SK-N-SH treated with all-trans-retinoic acid at 6 μM for 48 hours (cell line): ENCODE results near the gene CAPN12.

Experiments
- ATAC-seq: fragments of 200-7000 bp; cut with Tn5 transposase; 3 replicates; pipeline ENCODE4 v1.9.1; 2020; ENCODE audit warnings: mild to moderate bottlenecking, moderate library complexity
- ARNTL ChIP-seq: fragments of 450-650 bp; formaldehyde crosslinking; IDR thresholded peaks from 2 replicates; pipeline ENCODE4 v1.5.0; 2020; ENCODE audit warnings: low read depth, mild to moderate bottlenecking, moderate library complexity, borderline replicate concordance
- BACH2 ChIP-seq: fragments of 250-450 bp; sonication (Bioruptor Pico); IDR thresholded peaks from 2 replicates; pipeline ENCODE4 v1.9.0; 2021; ENCODE audit warnings: mild to moderate bottlenecking, borderline replicate concordance
- CSDC2 ChIP-seq: fragments of 250-450 bp; sonication (Bioruptor Pico); IDR thresholded peaks from 2 replicates; pipeline ENCODE4 v1.5.0; 2020; ENCODE audit warnings: mild to moderate bottlenecking, moderate library complexity
- CSRNP3 ChIP-seq: fragments of 250-450 bp; sonication (Bioruptor Pico); IDR thresholded peaks from 2 replicates; pipeline ENCODE4 v1.5.1; 2021; ENCODE audit warnings: mild to moderate bottlenecking, moderate library complexity
- ESRRG ChIP-seq: fragments of 250-450 bp; sonication (Bioruptor Pico); IDR thresholded peaks from 2 replicates; pipeline ENCODE4 v1.6.1; 2021; ENCODE audit warnings: mild to moderate bottlenecking
- ISL1 ChIP-seq: fragments of 250-450 bp; sonication (Bioruptor Pico); IDR thresholded peaks from 2 replicates; pipeline ENCODE4 v2.1.2; 2022; ENCODE audit warnings: mild to moderate bottlenecking, moderate library complexity
- OSR1 ChIP-seq: fragments of 250-450 bp; sonication (Bioruptor Pico); IDR thresholded peaks from 2 replicates; pipeline ENCODE4 v1.8.0; 2022; ENCODE audit warnings: moderate library complexity, mild to moderate bottlenecking, inconsistent platforms
- PATZ1 ChIP-seq: fragments of 250-450 bp; sonication (Bioruptor Pico); IDR thresholded peaks from 2 replicates; pipeline ENCODE4 v1.8.0; 2020; ENCODE audit warnings: mild to moderate bottlenecking, moderate library complexity, borderline replicate concordance
- PPARA ChIP-seq: fragments of 250-450 bp; sonication (Bioruptor Pico); IDR thresholded peaks from 2 replicates; pipeline ENCODE4 v1.5.0; 2020; ENCODE audit warnings: mild to moderate bottlenecking, borderline replicate concordance
- RARB ChIP-seq: fragments of 250-450 bp; sonication (Bioruptor Pico); IDR thresholded peaks from 2 replicates; pipeline ENCODE4 v1.8.0; 2021; ENCODE audit warnings: mild to moderate bottlenecking, moderate library complexity
- SNAI2 ChIP-seq: fragments of 250-450 bp; sonication (Bioruptor Pico); IDR thresholded peaks from 2 replicates; pipeline ENCODE4 v1.5.0; 2020; ENCODE audit warnings: mild to moderate bottlenecking, moderate library complexity
- TOX ChIP-seq: fragments of 250-450 bp; sonication (Bioruptor Pico); IDR thresholded peaks from 2 replicates; pipeline ENCODE4 v1.8.0; 2021; ENCODE audit warnings: mild to moderate bottlenecking, moderate library complexity, borderline replicate concordance
- TSHZ2 ChIP-seq: fragments of 250-450 bp; sonication (Bioruptor Pico); IDR thresholded peaks from 2 replicates; pipeline ENCODE4 v1.5.0; 2020; ENCODE audit warnings: mild to moderate bottlenecking, moderate library complexity
- ZC3H10 ChIP-seq: fragments of 250-450 bp; sonication (Bioruptor Pico); IDR thresholded peaks from 2 replicates; pipeline ENCODE4 v1.5.1; 2021; ENCODE audit warnings: mild to moderate bottlenecking, moderate library complexity
- ZFP3 ChIP-seq: fragments of 250-450 bp; sonication (Bioruptor Pico); IDR thresholded peaks from 2 replicates; pipeline ENCODE4 v1.5.0; 2020; ENCODE audit warnings: mild to moderate bottlenecking, moderate library complexity
- ZFP30 ChIP-seq: fragments of 450-650 bp; formaldehyde crosslinking; IDR thresholded peaks from 2 replicates; pipeline ENCODE4 v1.5.0; 2022; ENCODE audit warnings: mild to moderate bottlenecking, moderate library complexity
- ZNF565 ChIP-seq: fragments of 450-650 bp; formaldehyde crosslinking; conservative IDR thresholded peaks from 2 replicates; pipeline ENCODE4 v1.5.0; 2020; ENCODE audit warnings: low read depth, mild to moderate bottlenecking, moderate library complexity
- ZNF70 ChIP-seq: fragments of 450-650 bp; formaldehyde crosslinking; IDR thresholded peaks from 2 replicates; pipeline ENCODE4 v1.5.0; 2020; ENCODE audit warnings: mild to moderate bottlenecking, moderate library complexity
- ZNF8 ChIP-seq: fragments of 450-650 bp; formaldehyde crosslinking; IDR thresholded peaks from 2 replicates; pipeline ENCODE4 v1.5.0; 2020; ENCODE audit warnings: mild to moderate bottlenecking, moderate library complexity
- TF ChIP-seq, protein P1 (sequence below): fragments of 250-450 bp; sonication (Bioruptor Pico); IDR thresholded peaks from 2 replicates; pipeline ENCODE4 v1.5.1; 2020; ENCODE audit warnings: low read depth, mild to moderate bottlenecking, moderate library complexity

CAPN12 gene

DNA sequence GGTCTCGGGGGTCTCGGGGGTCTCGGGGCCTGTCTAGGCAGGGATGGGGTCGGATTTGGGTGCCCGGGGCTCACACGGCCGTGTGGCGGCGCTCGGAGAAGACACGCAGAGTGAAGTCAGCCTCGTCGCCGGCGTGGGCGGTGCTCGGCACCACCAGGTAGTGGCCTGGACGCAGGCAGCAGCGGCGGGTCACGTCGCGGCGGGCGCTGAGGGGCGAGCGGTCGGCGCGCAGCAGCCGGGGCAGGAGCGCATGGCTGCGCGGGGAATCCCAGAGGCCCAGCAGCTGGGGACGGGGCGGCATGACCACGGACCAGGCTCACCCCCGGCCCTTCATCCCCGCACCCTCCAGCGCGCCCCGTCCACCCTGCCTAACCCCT, 8.2 kb downstream of the CAPN12 start:
- ATAC-seq = peak; percentile 15

GRCh38 chr19:38735257-38735686, 9.0 kb downstream of the CAPN12 start:
- ATAC-seq = peak; percentile 3; the same call in 1 of the 3 replicates

More for the DNA sequence above, 8.2 kb downstream of the CAPN12 start:
- no peak for TF ChIP-seq CSDC2
- TF ChIP-seq ZC3H10 (CRISPR knock-in tag) = no peak
- TF ChIP-seq PATZ1 = no peak
- TF ChIP-seq ZFP30 (CRISPR knock-in tag) = no peak
- no peak for TF ChIP-seq ZFP3
- no peak for TF ChIP-seq ESRRG (CRISPR knock-in tag)
- no peak for TF ChIP-seq ARNTL
- TF ChIP-seq ZNF8 (CRISPR knock-in tag) = no peak

DNA sequence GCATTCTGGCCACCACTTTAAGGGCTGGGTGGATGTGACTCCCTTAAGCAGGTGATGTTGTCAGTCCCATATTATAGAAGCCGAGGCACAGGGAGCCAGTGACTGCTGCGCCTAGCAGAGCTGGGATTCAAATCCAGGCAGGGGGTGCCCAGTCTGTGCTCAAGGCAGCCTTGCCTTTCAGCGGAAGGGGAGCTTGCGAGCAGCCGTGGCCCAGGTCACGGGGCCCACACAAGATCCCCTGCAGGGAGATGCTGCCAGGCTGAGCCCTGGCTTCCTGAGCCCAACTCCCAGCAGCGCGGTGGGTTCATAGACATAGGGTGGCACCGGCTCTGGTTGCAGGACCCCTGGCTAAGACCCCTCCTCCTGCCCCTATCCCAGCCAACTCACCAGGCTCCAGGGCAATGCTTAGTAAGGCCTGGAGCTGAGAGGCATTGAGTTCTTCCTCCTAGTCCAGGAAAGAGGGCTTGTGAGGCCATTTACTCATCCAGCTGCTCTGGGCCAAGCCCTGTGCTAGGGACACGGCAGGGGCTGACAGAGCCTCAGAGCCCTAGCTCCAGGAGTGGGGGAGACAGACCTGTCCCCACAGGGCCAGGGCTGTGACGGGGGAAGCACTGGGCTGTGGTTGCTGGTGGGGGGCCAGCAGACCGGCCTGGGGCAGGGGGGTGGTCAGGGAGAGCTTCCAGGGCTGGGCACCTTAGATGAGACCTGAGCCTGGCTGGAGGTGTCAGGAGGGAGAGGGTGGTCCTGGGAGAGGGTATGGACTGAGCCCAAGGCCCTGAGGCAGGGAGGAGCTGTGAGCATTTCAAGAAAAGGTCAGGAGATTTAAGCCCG, 9.6 kb downstream of the CAPN12 start:
- ATAC-seq = peak; percentile 24
- TF ChIP-seq ZFP30 (CRISPR knock-in tag) (no peak), PPARA (CRISPR knock-in tag) (no peak), SNAI2 (no peak), ZNF70 (CRISPR knock-in tag) (no peak), ZNF565 (CRISPR knock-in tag) (no peak), CSRNP3 (CRISPR knock-in tag) (no peak), RARB (no peak), ISL1 (CRISPR knock-in tag) (no peak), ZNF8 (CRISPR knock-in tag) (no peak)

More at GRCh38 chr19:38735257-38735686, 9.0 kb downstream of the CAPN12 start:
- TF ChIP-seq RARB (no peak), ZNF8 (CRISPR knock-in tag) (no peak), PPARA (CRISPR knock-in tag) (no peak), TSHZ2 (no peak), TOX (no peak), CSDC2 (no peak), OSR1 (CRISPR knock-in tag) (no peak), BACH2 (CRISPR knock-in tag) (no peak), ISL1 (CRISPR knock-in tag) (no peak), ZFP30 (CRISPR knock-in tag) (no peak), ZNF565 (CRISPR knock-in tag) (no peak)
- TF ChIP-seq, protein P1, sequence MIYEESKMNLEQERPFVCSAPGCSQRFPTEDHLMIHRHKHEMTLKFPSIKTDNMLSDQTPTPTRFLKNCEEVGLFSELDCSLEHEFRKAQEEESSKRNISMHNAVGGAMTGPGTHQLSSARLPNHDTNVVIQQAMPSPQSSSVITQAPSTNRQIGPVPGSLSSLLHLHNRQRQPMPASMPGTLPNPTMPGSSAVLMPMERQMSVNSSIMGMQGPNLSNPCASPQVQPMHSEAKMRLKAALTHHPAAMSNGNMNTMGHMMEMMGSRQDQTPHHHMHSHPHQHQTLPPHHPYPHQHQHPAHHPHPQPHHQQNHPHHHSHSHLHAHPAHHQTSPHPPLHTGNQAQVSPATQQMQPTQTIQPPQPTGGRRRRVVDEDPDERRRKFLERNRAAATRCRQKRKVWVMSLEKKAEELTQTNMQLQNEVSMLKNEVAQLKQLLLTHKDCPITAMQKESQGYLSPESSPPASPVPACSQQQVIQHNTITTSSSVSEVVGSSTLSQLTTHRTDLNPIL (CRISPR knock-in tag) = no peak

DNA sequence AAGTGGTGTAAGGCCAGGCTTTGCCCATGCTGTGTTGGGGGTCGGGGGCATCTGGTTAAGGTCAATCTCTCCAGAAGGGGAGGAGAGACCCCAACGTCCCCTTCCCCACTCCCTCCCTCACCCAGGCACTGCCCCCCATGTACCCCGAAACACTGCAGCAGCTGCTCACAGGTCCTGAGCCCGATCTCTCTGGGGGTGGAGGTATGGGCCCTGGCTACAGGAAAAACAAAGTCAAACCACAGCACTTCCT, 10.2 kb downstream of the CAPN12 start:
- TF ChIP-seq OSR1 (CRISPR knock-in tag) (no peak), ZNF8 (CRISPR knock-in tag) (no peak), PATZ1 (no peak), ZC3H10 (CRISPR knock-in tag) (no peak), ARNTL (no peak), PPARA (CRISPR knock-in tag) (no peak)
- TF ChIP-seq, all 23 proteins: peak for 0
- peak; percentile 10 for ATAC-seq
